ENCODE data around the gene TRIB2. TPM values are rescaled to one million over a fixed set of nuclear protein-coding genes. Genes with fewer than 3 reads are reported as not detected.

The TRIB2 gene
- polyA plus RNA-seq, 1 of the 3 experiments (the other 2 are of a cell fraction), result 27.5 TPM

DNA sequence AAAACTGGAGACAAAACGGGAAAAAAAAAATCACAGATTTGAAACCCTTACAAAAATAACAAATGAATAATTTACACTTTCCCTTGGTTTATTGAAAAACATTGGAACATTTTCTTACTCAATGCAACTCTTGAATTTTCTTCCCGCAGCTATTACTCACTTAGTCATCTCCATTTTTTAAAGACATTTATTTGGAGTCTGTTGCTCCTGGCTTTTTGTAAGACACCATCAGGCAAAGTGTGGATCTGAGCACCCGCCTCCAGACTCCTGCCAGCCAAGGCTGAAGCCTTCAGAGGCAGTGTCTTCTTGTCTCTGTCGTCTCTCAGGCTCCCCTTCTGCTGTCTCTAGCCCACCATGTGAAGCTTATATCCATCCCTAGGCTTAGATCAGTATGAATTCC is 46.2 kb downstream of the TRIB2 start:
- Histone ChIP-seq H3K4me1 (ENCODE audit: control insufficient read depth in 1 of 2, insufficient read depth in 2 of 2, low read depth in 1 of 2, low read length in 1 of 2) (peaks cover 0 to 43% of the 10 kb centered on the region in 2 experiments; a peak in 2 of 4 replicates), H3K4me3 (ENCODE audit: low read depth in 2 of 2, low read length in 1 of 2) (no peak overlapping the region), H3K79me2 (ENCODE audit: insufficient read depth) (no peaks in the 10 kb centered on the region), H3F3A (replicated peaks; ENCODE audit: insufficient read depth) (no peaks in the 10 kb centered on the region), H3K36me3 (replicated peaks in 1 of 2; ENCODE audit: control insufficient read depth in 1 of 2, insufficient read depth in 2 of 2, low read length in 1 of 2) (no peaks in the 10 kb centered on the region), H4K20me1 (ENCODE audit: insufficient read depth) (no peaks in the 10 kb centered on the region), H2AFZ (ENCODE audit: low read depth) (no peak overlapping the region), H3K4me2 (no peak overlapping the region), H3K27me3 (ENCODE audit: insufficient read depth) (no peaks in the 10 kb centered on the region), H3K9ac (no peak overlapping the region), H3K9me3 (no peaks in the 10 kb centered on the region), H3K9me2 (no peaks in the 10 kb centered on the region), H3K27ac (ENCODE audit: low read depth in 2 of 2, low read length in 1 of 2) (no peak overlapping the region)
- POLR2A ChIA-PET, result no interaction called here
- WGBS (ENCODE audit: low lambda C conversion rate), result 74% methylated on average over 4 of the region's 4 CpGs
- CTCF ChIA-PET, result interaction anchor here (1.2 kb wide), 1 partner anchor 16 kb away, joined by 3 read pairs; no protein-coding TSS in a partner anchor
- TF ChIP-seq RFX5 (IDR thresholded peaks at IDR 0.05; ENCODE audit: low read length) (no peak), GABPA (IDR thresholded peaks at IDR 0.05; ENCODE audit: low read depth) (no peak), NFIC (IDR thresholded peaks at IDR 0.05; ENCODE audit: borderline replicate concordance) (no peak), MEF2A (IDR thresholded peaks at IDR 0.05; ENCODE audit: borderline replicate concordance, low read depth) (no peak), SIN3A (IDR thresholded peaks at IDR 0.05; ENCODE audit: borderline replicate concordance, low read depth, low read length) (no peak), NRF1 (IDR thresholded peaks at IDR 0.05; ENCODE audit: low read depth, low read length) (no peak), FOXM1 (IDR thresholded peaks at IDR 0.05; ENCODE audit: low read depth) (no peak), MXI1 (IDR thresholded peaks at IDR 0.05; ENCODE audit: low read depth, low read length) (no peak), YY1 (IDR thresholded peaks at IDR 0.05; ENCODE audit: low read depth) (no peak), GATA2 (CRISPR knock-in tag; IDR thresholded peaks at IDR 0.05) (no peak), RAD21 (IDR thresholded peaks at IDR 0.05; ENCODE audit: low read length) (no peak), EP300 (IDR thresholded peaks at IDR 0.05; ENCODE audit: borderline replicate concordance in 1 of 2, low read depth in 1 of 2, low read length in 1 of 2) (no peak), TEAD4 (IDR thresholded peaks at IDR 0.05; ENCODE audit: borderline replicate concordance, insufficient read depth) (no peak)
- TF ChIP-seq, protein P1, sequence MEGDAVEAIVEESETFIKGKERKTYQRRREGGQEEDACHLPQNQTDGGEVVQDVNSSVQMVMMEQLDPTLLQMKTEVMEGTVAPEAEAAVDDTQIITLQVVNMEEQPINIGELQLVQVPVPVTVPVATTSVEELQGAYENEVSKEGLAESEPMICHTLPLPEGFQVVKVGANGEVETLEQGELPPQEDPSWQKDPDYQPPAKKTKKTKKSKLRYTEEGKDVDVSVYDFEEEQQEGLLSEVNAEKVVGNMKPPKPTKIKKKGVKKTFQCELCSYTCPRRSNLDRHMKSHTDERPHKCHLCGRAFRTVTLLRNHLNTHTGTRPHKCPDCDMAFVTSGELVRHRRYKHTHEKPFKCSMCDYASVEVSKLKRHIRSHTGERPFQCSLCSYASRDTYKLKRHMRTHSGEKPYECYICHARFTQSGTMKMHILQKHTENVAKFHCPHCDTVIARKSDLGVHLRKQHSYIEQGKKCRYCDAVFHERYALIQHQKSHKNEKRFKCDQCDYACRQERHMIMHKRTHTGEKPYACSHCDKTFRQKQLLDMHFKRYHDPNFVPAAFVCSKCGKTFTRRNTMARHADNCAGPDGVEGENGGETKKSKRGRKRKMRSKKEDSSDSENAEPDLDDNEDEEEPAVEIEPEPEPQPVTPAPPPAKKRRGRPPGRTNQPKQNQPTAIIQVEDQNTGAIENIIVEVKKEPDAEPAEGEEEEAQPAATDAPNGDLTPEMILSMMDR (IDR thresholded peaks at IDR 0.05), result no peak
- TF ChIP-seq, protein P2, sequence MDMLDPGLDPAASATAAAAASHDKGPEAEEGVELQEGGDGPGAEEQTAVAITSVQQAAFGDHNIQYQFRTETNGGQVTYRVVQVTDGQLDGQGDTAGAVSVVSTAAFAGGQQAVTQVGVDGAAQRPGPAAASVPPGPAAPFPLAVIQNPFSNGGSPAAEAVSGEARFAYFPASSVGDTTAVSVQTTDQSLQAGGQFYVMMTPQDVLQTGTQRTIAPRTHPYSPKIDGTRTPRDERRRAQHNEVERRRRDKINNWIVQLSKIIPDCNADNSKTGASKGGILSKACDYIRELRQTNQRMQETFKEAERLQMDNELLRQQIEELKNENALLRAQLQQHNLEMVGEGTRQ (IDR thresholded peaks at IDR 0.05; ENCODE audit: borderline replicate concordance, low read depth, low read length), result no peak
- TF ChIP-seq, protein P3, sequence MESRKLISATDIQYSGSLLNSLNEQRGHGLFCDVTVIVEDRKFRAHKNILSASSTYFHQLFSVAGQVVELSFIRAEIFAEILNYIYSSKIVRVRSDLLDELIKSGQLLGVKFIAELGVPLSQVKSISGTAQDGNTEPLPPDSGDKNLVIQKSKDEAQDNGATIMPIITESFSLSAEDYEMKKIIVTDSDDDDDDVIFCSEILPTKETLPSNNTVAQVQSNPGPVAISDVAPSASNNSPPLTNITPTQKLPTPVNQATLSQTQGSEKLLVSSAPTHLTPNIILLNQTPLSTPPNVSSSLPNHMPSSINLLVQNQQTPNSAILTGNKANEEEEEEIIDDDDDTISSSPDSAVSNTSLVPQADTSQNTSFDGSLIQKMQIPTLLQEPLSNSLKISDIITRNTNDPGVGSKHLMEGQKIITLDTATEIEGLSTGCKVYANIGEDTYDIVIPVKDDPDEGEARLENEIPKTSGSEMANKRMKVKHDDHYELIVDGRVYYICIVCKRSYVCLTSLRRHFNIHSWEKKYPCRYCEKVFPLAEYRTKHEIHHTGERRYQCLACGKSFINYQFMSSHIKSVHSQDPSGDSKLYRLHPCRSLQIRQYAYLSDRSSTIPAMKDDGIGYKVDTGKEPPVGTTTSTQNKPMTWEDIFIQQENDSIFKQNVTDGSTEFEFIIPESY (IDR thresholded peaks at IDR 0.05; ENCODE audit: borderline replicate concordance, low read depth), result no peak
- TF ChIP-seq, protein P4, sequence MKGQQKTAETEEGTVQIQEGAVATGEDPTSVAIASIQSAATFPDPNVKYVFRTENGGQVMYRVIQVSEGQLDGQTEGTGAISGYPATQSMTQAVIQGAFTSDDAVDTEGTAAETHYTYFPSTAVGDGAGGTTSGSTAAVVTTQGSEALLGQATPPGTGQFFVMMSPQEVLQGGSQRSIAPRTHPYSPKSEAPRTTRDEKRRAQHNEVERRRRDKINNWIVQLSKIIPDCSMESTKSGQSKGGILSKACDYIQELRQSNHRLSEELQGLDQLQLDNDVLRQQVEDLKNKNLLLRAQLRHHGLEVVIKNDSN (IDR thresholded peaks at IDR 0.05; ENCODE audit: borderline replicate concordance, low read depth), result no peak
- TF ChIP-seq, protein P5, sequence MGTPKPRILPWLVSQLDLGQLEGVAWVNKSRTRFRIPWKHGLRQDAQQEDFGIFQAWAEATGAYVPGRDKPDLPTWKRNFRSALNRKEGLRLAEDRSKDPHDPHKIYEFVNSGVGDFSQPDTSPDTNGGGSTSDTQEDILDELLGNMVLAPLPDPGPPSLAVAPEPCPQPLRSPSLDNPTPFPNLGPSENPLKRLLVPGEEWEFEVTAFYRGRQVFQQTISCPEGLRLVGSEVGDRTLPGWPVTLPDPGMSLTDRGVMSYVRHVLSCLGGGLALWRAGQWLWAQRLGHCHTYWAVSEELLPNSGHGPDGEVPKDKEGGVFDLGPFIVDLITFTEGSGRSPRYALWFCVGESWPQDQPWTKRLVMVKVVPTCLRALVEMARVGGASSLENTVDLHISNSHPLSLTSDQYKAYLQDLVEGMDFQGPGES (IDR thresholded peaks at IDR 0.05; ENCODE audit: low read depth, low read length), result no peak
- TF ChIP-seq, protein P6, sequence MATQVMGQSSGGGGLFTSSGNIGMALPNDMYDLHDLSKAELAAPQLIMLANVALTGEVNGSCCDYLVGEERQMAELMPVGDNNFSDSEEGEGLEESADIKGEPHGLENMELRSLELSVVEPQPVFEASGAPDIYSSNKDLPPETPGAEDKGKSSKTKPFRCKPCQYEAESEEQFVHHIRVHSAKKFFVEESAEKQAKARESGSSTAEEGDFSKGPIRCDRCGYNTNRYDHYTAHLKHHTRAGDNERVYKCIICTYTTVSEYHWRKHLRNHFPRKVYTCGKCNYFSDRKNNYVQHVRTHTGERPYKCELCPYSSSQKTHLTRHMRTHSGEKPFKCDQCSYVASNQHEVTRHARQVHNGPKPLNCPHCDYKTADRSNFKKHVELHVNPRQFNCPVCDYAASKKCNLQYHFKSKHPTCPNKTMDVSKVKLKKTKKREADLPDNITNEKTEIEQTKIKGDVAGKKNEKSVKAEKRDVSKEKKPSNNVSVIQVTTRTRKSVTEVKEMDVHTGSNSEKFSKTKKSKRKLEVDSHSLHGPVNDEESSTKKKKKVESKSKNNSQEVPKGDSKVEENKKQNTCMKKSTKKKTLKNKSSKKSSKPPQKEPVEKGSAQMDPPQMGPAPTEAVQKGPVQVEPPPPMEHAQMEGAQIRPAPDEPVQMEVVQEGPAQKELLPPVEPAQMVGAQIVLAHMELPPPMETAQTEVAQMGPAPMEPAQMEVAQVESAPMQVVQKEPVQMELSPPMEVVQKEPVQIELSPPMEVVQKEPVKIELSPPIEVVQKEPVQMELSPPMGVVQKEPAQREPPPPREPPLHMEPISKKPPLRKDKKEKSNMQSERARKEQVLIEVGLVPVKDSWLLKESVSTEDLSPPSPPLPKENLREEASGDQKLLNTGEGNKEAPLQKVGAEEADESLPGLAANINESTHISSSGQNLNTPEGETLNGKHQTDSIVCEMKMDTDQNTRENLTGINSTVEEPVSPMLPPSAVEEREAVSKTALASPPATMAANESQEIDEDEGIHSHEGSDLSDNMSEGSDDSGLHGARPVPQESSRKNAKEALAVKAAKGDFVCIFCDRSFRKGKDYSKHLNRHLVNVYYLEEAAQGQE (IDR thresholded peaks at IDR 0.05; ENCODE audit: low read depth, low read length), result no peak
- DNase-seq, result no peak
